Measurements from ENCODE around the gene TBC1D22B.
"Not testable (repeated sequence)": the region's sequence is repeated elsewhere in the genome, so short reads cannot be mapped to it uniquely, and the experiment has no call there.

TBC1D22B gene

DNA sequence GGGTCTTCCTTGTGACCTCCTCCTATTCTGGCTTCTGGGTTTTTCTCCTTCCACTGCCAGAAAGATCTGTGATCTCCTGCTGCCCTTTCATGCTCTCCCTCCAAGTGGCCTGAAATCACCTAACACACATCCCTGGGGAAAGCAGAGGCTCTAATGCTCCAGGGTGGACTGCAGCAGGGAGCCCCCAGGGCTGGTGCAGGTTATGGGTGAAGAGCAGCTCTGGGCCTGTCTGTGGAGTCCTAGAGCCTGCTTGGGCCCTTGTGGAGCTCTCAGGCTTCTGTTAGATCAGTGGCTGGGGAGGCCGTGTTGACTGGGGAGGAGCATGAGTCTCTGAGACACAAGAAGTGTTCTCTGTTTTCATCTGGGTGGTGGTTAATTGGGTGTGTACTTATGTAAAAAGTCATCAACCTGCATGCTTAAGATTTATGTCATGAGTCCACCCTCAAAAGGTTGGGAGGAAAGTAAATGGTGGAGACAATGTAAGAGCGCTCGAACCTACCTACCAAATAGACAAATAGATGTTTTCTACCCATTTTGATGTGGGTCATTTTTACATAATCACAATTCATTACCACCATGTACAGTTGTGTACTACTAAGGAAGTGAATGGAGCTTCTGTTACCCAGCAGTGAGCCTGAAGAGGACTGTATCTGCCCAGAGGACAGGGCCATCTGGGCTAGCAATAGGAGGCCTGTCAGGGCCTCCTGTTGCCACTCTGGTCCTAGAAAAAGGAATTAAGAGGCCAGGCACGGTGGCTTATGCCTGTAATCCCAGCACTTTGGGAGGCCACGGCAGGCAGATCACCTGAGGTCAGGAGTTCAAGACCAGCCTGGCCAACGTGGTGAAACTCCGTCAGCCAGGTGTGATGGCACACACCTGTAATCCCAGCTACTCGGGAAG is 64.2 kb downstream of the TBC1D22B start:
- H3K4me3 ChIP-seq (ENCODE audit: low read length), result no peak overlapping the region
- TF ChIP-seq, protein P1, sequence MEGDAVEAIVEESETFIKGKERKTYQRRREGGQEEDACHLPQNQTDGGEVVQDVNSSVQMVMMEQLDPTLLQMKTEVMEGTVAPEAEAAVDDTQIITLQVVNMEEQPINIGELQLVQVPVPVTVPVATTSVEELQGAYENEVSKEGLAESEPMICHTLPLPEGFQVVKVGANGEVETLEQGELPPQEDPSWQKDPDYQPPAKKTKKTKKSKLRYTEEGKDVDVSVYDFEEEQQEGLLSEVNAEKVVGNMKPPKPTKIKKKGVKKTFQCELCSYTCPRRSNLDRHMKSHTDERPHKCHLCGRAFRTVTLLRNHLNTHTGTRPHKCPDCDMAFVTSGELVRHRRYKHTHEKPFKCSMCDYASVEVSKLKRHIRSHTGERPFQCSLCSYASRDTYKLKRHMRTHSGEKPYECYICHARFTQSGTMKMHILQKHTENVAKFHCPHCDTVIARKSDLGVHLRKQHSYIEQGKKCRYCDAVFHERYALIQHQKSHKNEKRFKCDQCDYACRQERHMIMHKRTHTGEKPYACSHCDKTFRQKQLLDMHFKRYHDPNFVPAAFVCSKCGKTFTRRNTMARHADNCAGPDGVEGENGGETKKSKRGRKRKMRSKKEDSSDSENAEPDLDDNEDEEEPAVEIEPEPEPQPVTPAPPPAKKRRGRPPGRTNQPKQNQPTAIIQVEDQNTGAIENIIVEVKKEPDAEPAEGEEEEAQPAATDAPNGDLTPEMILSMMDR (conservative IDR thresholded peaks at IDR 0.05; ENCODE audit: low read length), result no peak
- no peak for DNase-seq (ENCODE audit: low read depth)

DNA sequence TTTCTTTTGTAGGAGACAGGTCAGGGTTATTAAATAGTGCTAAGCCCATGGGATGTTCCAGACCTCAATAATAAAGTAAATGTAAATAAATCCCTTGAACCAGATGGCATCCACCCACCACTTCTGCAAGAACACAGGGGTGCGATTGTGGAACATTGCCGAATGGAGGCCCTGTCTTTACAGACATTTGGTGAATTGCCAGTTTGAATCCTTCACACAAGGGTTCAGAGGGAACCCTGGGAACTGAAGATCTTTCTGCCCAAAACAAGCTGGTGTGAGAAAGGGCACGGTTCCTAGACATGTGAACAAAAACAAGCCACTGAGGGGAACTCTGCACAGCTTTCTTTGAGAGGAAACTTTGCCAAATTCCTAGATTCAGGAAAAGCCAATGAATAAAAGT is 66.0 kb downstream of the TBC1D22B start:
- no peak overlapping the region for H3K4me3 ChIP-seq (ENCODE audit: low read length)
- DNase-seq (ENCODE audit: low read depth), result peak; percentile 9
- TF ChIP-seq, protein P1 (conservative IDR thresholded peaks at IDR 0.05; ENCODE audit: low read length), result no peak

DNA sequence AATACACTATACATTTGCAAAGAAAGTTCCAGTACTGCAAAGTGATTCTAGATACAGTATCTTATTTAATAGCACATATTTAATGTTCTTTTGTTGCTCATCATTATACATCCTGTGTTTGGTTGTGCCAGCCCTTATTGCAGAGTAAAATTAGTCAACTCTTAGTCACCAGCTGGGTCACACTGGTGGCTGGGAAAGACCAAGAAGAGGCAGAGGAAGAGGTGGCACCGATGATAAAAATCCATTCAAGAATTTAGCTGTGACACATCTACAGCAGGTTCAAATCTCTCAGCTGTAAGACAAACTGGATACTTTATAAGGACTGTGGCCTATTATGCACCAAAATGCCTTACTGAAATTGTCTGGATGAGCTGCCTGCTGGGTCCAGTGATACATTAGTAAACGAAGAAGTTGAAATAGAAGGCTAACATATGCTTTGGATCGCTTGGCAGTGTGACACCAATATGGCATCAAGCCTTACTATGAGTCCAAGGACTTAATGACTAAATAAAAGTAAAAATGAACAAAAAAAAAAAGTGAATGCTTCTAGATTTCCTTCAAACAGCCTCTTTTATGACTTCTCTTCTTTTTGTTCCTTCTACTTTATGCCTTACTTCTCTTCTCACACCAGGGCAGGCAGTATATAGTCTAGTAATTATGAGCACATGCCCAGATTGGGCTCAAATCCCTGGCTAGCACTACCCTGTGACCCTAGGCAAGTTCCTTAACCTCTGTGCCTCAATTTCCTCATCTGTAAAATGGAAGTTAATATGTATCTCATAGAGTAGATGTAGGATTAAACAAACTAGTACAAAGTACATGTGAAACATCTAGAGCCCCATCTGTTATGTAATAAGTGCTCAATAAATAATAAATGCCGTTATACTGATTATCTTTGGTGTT is 66.8 kb downstream of the TBC1D22B start:
- TF ChIP-seq, protein P1 (conservative IDR thresholded peaks at IDR 0.05; ENCODE audit: low read length), result no peak
- no peak overlapping the region for H3K4me3 ChIP-seq (ENCODE audit: low read length)
- DNase-seq (ENCODE audit: low read depth), result peak; percentile 53

GRCh38 chr6:37330345-37330744 is 72.8 kb downstream of the TBC1D22B start:
- not testable (repeated sequence) for DNase-seq (ENCODE audit: low read depth); H3K4me3 ChIP-seq (ENCODE audit: low read length)

DNA sequence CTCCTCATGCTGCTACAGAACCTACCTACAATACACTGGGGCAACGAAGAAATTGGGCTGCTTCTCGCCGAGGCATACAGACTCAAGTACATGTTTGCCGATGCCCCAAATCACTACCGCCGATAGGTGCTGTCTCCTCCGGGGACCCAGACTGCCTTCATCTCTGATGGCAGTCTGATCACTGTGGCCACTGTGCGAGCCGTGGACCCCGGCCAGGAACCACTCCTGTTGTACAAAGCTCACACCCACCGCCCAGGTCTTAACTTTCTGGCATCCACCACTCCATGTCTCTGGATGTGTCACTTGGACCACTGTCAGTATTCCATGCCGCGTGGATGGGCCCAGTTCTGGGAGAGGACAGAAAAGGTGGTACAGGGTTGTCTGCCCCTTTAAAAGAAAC is 73.5 kb downstream of the TBC1D22B start:
- TF ChIP-seq, protein P1 (conservative IDR thresholded peaks at IDR 0.05; ENCODE audit: low read length), result no peak
- no peak for DNase-seq (ENCODE audit: low read depth)
- H3K4me3 ChIP-seq (ENCODE audit: low read length), result no peak overlapping the region

- no peak overlapping the region for H3K4me3 ChIP-seq (ENCODE audit: low read length)
- no peak for DNase-seq (ENCODE audit: low read depth)
- TF ChIP-seq, protein P1 (conservative IDR thresholded peaks at IDR 0.05; ENCODE audit: low read length), result no peak
Observed at GRCh38 chr6:37332894-37333293, 75.3 kb downstream of the TBC1D22B start.

- TF ChIP-seq, protein P1 (conservative IDR thresholded peaks at IDR 0.05; ENCODE audit: low read length), result no peak
- no peak for DNase-seq (ENCODE audit: low read depth)
- no peak overlapping the region for H3K4me3 ChIP-seq (ENCODE audit: low read length)
Observed at GRCh38 chr6:37334047-37334446, 76.5 kb downstream of the TBC1D22B start.

- H3K4me3 ChIP-seq (ENCODE audit: low read length); DNase-seq (ENCODE audit: low read depth): not testable (repeated sequence)
Observed at GRCh38 chr6:37338317-37338716, 80.7 kb downstream of the TBC1D22B start.

Measured in AG10803 (cell line).